Keratinocyte (primary cell): ENCODE data around the gene SPTBN4.

ENCODE experiments used
- EZH2 ChIP-seq: IDR thresholded peaks from one replicate; pipeline ENCODE4 v1.6.1; 2012; ENCODE audit warnings: inconsistent platforms, mild to moderate bottlenecking, low read length, moderate library complexity
- TF ChIP-seq, protein P1 (sequence below), 3 experiments: IDR thresholded peaks in 1 of 3; conservative IDR thresholded peaks in 1 of 3; optimal IDR thresholded peaks in 1 of 3; 2 replicates in 2 of 3; 3 replicates in 1 of 3; pipeline versions ENCODE3 to v1.5.1; 2011; ENCODE audit warnings: low read length in 3 of 3, mild to moderate bottlenecking in 3 of 3, moderate library complexity in 2 of 3, control low read depth in 1 of 3, inconsistent platforms in 1 of 3; ENCODE audit not compliant: insufficient read depth in 2 of 3; ENCODE audit errors: extremely low read depth in 1 of 3

GRCh38 chr19:40419066-40419612 is 47.7 kb upstream of the SPTBN4 start:
- TF ChIP-seq EZH2 = no peak
- TF ChIP-seq, protein P1, sequence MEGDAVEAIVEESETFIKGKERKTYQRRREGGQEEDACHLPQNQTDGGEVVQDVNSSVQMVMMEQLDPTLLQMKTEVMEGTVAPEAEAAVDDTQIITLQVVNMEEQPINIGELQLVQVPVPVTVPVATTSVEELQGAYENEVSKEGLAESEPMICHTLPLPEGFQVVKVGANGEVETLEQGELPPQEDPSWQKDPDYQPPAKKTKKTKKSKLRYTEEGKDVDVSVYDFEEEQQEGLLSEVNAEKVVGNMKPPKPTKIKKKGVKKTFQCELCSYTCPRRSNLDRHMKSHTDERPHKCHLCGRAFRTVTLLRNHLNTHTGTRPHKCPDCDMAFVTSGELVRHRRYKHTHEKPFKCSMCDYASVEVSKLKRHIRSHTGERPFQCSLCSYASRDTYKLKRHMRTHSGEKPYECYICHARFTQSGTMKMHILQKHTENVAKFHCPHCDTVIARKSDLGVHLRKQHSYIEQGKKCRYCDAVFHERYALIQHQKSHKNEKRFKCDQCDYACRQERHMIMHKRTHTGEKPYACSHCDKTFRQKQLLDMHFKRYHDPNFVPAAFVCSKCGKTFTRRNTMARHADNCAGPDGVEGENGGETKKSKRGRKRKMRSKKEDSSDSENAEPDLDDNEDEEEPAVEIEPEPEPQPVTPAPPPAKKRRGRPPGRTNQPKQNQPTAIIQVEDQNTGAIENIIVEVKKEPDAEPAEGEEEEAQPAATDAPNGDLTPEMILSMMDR (optimal IDR thresholded peaks at IDR 0.05 in 1 of 3, IDR thresholded peaks at IDR 0.05 in 1 of 3, conservative IDR thresholded peaks at IDR 0.05 in 1 of 3; ENCODE audit: extremely low read depth in 1 of 3, insufficient read depth in 2 of 3, low read length in 3 of 3) = no peak
